ENCODE measurements around the gene LARP1B.

Gene LARP1B

DNA sequence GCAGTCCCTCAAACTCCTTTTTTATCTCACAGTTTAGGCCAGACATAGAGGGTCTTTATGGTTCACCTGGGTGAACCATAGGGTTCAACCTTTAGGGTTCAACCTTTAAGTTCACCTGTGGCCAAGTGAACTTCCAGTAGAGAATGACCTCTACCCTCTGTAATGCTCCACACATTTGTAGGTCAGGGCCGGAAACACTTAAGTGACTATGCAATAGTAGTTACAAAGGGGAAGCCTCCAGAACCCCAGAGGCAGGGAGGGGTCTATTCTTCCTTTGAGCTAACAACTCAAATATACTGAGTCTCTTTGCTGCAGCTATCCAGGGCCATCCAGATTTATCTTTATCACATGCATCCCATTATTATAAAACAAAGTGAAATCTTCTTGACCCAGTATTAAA is 100.0 kb downstream of the LARP1B start:
- TF ChIP-seq Cebpa-rat (IDR thresholded peaks at IDR 0.05), result no peak
- H4K20me1 ChIP-seq, result no peaks in the 10 kb centered on the region
- H3K36me3 ChIP-seq, result peaks cover 5% of the 10 kb centered on the region
- H3K9ac ChIP-seq, result no peak overlapping the region
- H3K9me3 ChIP-seq, result peaks cover 12% of the 10 kb centered on the region
- H3K4me1 ChIP-seq, result no peaks in the 10 kb centered on the region
- H3K4me3 ChIP-seq, result no peak overlapping the region
- no peak overlapping the region for H3K4me2 ChIP-seq
- H3K27me3 ChIP-seq, result no peaks in the 10 kb centered on the region
- H3K27ac ChIP-seq, result no peak overlapping the region

DNA sequence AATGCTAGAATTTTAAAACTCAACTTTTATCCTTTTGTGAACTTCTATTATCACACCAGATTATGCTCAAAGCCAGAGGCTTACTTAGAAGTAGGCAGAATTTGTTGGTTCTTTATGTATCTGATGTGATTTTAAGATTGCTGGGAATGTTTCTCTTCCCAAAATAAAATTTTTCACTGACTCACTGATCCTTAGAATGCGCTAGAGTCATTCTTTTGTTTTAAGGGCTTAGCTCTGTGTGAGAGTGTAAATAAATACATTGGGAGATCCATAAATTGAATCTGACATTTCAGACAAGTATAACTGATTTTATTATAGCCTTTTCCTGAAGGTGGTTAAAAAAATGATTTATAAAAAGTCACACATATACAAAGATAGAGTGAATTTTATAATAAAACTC is 101.3 kb downstream of the LARP1B start:
- H3K36me3 ChIP-seq, result no peaks in the 10 kb centered on the region
- H3K27ac ChIP-seq, result no peak overlapping the region
- H3K9ac ChIP-seq, result no peak overlapping the region
- no peaks in the 10 kb centered on the region for H3K4me1 ChIP-seq
- H4K20me1 ChIP-seq, result no peaks in the 10 kb centered on the region
- no peaks in the 10 kb centered on the region for H3K9me3 ChIP-seq
- no peak overlapping the region for H3K4me3 ChIP-seq
- H3K27me3 ChIP-seq, result no peaks in the 10 kb centered on the region
- no peak for TF ChIP-seq Cebpa-rat (IDR thresholded peaks at IDR 0.05)
- H3K4me2 ChIP-seq, result no peak overlapping the region

DNA sequence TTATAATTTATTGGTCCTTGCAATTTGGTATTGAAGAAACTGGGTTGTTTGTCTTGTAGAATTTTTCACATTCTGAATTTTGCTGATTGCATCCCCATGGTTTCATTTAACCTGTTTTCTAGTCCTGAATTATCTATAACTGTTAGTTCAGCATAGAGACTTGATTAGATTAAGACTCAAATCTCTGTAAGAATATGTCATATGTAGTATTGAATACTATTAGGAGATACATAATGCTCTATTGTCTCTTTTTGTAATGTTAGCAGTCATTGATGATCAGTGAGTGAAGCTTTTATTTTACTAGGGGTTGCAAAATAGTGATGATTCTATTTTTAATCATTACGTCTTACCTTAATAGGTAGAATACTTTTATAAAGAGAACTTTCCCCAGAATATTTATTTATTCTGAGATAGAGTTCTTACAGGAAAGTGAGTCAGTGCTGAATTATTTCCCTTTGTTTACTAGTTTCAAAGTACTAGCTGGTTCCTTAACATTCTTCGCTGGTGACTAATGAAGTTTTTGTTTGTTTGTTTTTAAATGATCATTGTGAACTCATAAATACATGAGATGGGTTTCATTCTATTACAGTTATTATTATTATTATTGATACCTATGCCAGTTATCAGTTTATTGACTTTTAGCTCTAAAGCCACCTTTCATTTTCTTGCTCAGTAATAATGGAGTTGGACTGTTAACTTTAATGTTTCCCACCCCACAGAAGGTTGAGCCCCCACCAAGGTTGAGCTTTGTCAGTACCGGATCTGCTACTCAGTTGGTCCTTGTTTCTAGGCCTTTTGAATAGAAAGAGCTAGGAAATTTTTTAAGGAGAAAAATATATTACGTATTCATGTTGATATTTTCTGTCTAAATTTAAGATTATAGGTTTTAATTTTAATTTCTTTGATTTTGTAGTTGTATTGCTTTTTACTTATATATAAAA is 102.3 kb downstream of the LARP1B start:
- Histone ChIP-seq H3K4me2 (no peak overlapping the region), H3K36me3 (no peaks in the 10 kb centered on the region)

DNA sequence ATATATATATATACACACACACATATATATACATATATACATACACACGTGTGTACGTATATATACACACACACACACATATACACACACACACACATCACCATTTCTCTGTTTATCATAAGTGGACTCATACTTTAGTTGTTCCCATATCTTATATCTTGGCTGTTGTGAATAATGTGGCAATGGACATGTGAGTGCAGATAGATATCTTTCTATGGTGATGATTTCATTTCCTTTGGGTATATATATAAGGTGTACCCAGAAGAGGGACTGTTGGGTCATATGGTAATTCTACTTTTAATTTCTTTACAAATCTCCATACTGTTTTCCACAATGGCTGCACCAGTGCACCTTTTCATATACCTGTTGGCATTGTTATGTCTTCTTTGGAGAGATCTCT is 105.9 kb downstream of the LARP1B start:
- no peak for TF ChIP-seq Cebpa-rat (IDR thresholded peaks at IDR 0.05)
- Histone ChIP-seq H3K4me3 (no peak overlapping the region), H3K9me3 (no peaks in the 10 kb centered on the region), H3K4me1 (no peaks in the 10 kb centered on the region), H4K20me1 (no peaks in the 10 kb centered on the region), H3K9ac (no peak overlapping the region), H3K27ac (no peak overlapping the region), H3K27me3 (no peaks in the 10 kb centered on the region), H3K36me3 (no peaks in the 10 kb centered on the region), H3K4me2 (no peak overlapping the region)

More for the DNA sequence above, 102.3 kb downstream of the LARP1B start:
- Histone ChIP-seq H3K4me3 (no peak overlapping the region), H3K9me3 (no peaks in the 10 kb centered on the region), H3K27me3 (no peaks in the 10 kb centered on the region), H3K9ac (no peak overlapping the region), H4K20me1 (no peaks in the 10 kb centered on the region), H3K4me1 (no peaks in the 10 kb centered on the region), H3K27ac (no peak overlapping the region)
- no peak for TF ChIP-seq Cebpa-rat (IDR thresholded peaks at IDR 0.05)

DNA sequence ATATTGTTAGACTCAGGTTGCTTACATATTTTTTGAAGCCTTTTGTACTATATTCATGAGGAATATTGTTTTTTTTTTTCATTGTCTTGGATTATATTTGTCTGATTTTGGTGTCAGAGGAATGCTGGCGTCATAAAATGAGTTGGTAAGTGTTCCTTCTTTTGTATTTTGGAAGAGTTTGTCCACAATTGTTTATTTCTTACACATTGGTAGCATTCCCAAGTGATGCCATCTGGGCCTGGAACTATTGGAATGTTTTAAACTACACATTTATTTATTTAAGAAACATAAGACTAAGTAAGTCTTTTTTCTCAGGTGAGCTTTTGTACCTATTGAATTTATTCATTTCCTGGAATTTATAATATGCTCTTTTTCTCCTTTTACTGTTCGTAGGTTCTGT is 107.6 kb downstream of the LARP1B start:
- no peaks in the 10 kb centered on the region for H3K9me3 ChIP-seq
- no peaks in the 10 kb centered on the region for H3K36me3 ChIP-seq
- no peak overlapping the region for H3K4me2 ChIP-seq
- no peaks in the 10 kb centered on the region for H3K4me1 ChIP-seq
- no peaks in the 10 kb centered on the region for H4K20me1 ChIP-seq
- H3K27me3 ChIP-seq, result no peaks in the 10 kb centered on the region
- H3K4me3 ChIP-seq, result no peak overlapping the region
- no peak overlapping the region for H3K9ac ChIP-seq
- no peak for TF ChIP-seq Cebpa-rat (IDR thresholded peaks at IDR 0.05)
- no peak overlapping the region for H3K27ac ChIP-seq

DNA sequence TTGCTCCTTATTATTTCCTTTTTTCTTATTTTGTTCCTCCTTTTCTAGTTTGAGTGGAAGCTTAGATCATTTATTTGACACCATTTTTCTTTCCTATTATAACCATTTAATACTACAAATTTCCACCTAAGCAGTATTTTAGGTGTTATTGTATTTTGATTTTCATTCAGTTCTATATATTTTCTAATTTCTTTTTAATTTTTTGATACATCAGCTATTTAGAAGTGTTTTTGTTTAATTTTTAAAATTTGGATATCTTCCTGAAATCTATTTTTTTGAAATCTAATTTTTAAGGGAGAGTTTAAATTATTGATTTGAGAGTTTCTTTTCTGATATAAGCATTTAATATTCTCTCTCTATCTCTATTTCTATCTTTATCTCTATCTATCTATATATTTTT is 108.1 kb downstream of the LARP1B start:
- TF ChIP-seq Cebpa-rat (IDR thresholded peaks at IDR 0.05), result no peak
- H3K36me3 ChIP-seq, result no peaks in the 10 kb centered on the region
- H3K9ac ChIP-seq, result no peak overlapping the region
- H3K4me3 ChIP-seq, result no peak overlapping the region
- no peak overlapping the region for H3K27ac ChIP-seq
- H3K27me3 ChIP-seq, result no peaks in the 10 kb centered on the region
- H4K20me1 ChIP-seq, result no peaks in the 10 kb centered on the region
- H3K4me1 ChIP-seq, result no peaks in the 10 kb centered on the region
- H3K9me3 ChIP-seq, result no peaks in the 10 kb centered on the region
- H3K4me2 ChIP-seq, result no peak overlapping the region

DNA sequence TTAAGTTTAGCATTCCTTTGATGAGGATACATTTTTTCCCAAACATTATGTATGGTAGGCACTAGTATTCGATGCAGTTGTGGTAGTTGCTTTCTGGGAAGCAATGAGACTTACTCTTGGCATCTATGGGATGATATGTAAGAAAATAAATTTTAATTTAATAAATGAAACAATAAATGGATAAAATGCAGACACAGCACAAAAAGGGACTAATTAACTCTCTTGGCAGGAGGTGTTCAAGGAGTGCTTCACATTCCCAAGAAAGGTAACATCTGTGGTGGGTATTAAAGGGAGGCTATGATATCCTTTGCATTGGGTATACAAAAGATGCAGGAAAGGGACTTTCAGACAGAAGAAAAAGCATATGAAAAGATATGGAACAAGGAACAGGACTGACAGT is 115.5 kb downstream of the LARP1B start:
- Histone ChIP-seq H3K4me3 (no peak overlapping the region), H4K20me1 (no peaks in the 10 kb centered on the region), H3K9me3 (peaks cover 4% of the 10 kb centered on the region), H3K4me2 (no peak overlapping the region), H3K9ac (no peak overlapping the region), H3K36me3 (peaks cover 14% of the 10 kb centered on the region), H3K4me1 (no peaks in the 10 kb centered on the region), H3K27me3 (no peaks in the 10 kb centered on the region), H3K27ac (no peak overlapping the region)
- TF ChIP-seq Cebpa-rat (IDR thresholded peaks at IDR 0.05), result no peak

DNA sequence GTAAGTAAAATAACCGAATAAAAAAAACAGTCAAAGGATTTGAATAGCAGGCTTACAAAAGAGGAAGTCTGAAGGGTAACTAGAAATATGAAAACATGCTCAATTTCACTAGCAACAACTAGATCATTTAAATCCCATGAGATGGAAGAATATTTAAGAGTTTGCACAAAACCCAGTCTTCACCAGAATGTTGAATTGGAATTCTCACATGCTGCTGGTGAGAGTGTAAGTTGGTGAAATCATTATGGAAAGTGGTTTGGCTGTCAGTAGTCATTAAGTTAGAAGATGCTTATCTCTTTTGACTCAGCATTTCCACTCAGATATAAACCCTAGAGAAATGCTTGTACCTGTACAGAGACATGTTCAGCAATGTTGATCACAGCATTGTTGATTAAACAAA is 116.4 kb downstream of the LARP1B start:
- TF ChIP-seq Cebpa-rat (IDR thresholded peaks at IDR 0.05), result no peak
- Histone ChIP-seq H3K9me3 (peaks cover 10% of the 10 kb centered on the region), H3K4me3 (no peak overlapping the region), H4K20me1 (no peaks in the 10 kb centered on the region), H3K9ac (no peak overlapping the region), H3K36me3 (peaks cover 22% of the 10 kb centered on the region), H3K27ac (no peak overlapping the region), H3K4me2 (no peak overlapping the region), H3K4me1 (no peaks in the 10 kb centered on the region), H3K27me3 (no peaks in the 10 kb centered on the region)

DNA sequence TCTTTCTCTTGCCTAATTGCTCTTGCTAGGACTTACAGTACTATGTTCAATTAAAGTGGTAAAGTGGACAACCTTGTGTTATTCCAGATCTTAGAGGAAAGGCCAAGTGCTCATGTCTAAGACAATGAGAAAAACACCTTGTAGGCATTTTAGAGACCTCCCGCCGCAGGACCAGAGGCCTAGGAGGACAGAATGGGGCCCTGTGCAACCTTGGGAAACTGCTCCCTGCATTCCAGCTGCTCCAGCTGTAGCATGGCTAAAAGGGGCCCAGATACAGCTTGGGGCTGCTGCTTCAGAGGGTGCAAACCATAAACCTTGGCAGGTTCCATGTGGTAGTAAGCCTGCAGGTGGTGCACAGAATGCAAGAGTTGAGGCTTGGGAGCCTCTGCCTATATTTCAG is 125.5 kb downstream of the LARP1B start:
- no peak overlapping the region for H3K4me2 ChIP-seq
- peaks cover 43% of the 10 kb centered on the region for H3K36me3 ChIP-seq
- H3K4me3 ChIP-seq, result no peak overlapping the region
- H3K9me3 ChIP-seq, result peaks cover 33% of the 10 kb centered on the region
- H3K9ac ChIP-seq, result no peak overlapping the region
- no peak for TF ChIP-seq Cebpa-rat (IDR thresholded peaks at IDR 0.05)
- no peaks in the 10 kb centered on the region for H3K27me3 ChIP-seq
- H3K27ac ChIP-seq, result no peak overlapping the region
- H3K4me1 ChIP-seq, result peaks cover 29% of the 10 kb centered on the region
- H4K20me1 ChIP-seq, result no peaks in the 10 kb centered on the region

DNA sequence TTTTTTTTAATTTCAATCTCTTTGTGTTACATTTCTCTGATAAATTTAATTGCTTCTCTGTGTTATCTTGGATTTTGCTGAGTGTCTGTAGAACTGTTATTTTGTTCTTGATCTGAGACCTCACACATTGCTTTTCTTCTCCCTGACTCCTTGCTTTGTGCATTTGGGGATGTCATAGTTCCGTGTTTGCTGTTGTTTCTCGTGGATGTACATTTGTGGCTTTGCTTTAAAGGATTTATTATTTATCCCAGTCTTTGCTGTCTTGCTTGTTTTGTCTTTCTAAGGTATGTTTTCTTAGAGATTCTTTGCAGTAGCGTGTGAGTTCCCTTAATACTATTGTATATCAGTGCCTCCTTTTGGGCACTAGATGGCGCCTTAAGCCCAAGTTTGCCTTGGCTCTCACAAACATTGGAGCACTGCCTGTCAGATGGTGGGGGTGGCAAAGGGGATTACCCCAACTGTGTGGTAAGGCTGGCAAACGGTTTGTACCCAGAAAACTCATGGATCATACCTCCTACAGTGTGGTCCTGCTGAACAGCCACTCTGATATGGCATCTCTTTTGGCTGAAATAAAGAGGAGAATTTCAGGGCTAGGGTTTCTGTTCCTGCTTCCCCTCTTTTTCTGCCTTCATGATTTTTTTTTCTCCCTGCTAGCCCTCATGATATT is 130.1 kb downstream of the LARP1B start:
- Histone ChIP-seq H3K36me3 (peaks cover 21% of the 10 kb centered on the region), H4K20me1 (no peaks in the 10 kb centered on the region), H3K4me2 (peak overlapping the region; percentile 48), H3K4me3 (no peak overlapping the region), H3K9ac (no peak overlapping the region), H3K9me3 (peaks cover 19% of the 10 kb centered on the region), H3K4me1 (peaks cover 31% of the 10 kb centered on the region), H3K27ac (no peak overlapping the region), H3K27me3 (no peaks in the 10 kb centered on the region)
- TF ChIP-seq Cebpa-rat (IDR thresholded peaks at IDR 0.05), result no peak
